Panc1 (cell line): ENCODE measurements around the gene CYTL1. TPM values are rescaled to one million over a fixed set of nuclear protein-coding genes. Genes with fewer than 3 reads are reported as not detected.
A peak's percentile ranks its signal among the peaks of the same experiment; 100 is the strongest.

Source experiments
- ATAC-seq: fragments of 200-7000 bp; cut with Tn5 transposase; 2 replicates; pipeline ENCODE4 v1.9.1; 2020; ENCODE audit warnings: mild to moderate bottlenecking, moderate library complexity
- BruUV-seq: library from RNA; stranded (reverse); fragments of 400-500 nt; replicated peaks from 2 replicates; lab custom pipeline; 2021; lab: Mats Ljungman, UMichigan
- CTCF ChIA-PET: fragments of 300-600 bp; sonication (Branson Sonifier 250); formaldehyde crosslinking; loops from one replicate; lab custom pipeline; 2022; ENCODE audit warnings: antibody characterized with exemption; lab: Charles Lee
- POLR2A ChIA-PET: fragments of 300-600 bp; sonication (Branson Sonifier 250); formaldehyde crosslinking; loops from one replicate; lab custom pipeline; 2022; ENCODE audit warnings: antibody characterized with exemption; lab: Charles Lee
- DNase-seq: peaks from one replicate; pipeline ENCODE4 v3.0.0-alpha.2; 2010; ENCODE audit warnings: low read depth, low spot score
- H3K27ac ChIP-seq: 2 replicates; pipeline ENCODE4 v1.5.1; 2011; ENCODE audit warnings: mild to moderate bottlenecking, low read length, inconsistent platforms
- H3K27me3 ChIP-seq: fragments of 200-500 bp; sonication (Bioruptor generic); 2 replicates; pipeline ENCODE4 v1.6.0; 2014; ENCODE audit warnings: low read length, inconsistent platforms; ENCODE audit not compliant: control insufficient read depth, insufficient read depth
- H3K36me3 ChIP-seq: fragments of 200-500 bp; sonication (Bioruptor generic); 2 replicates; pipeline ENCODE4 v1.5.1; 2014; ENCODE audit warnings: inconsistent platforms, mild to moderate bottlenecking, low read length, moderate library complexity; ENCODE audit not compliant: control insufficient read depth, insufficient read depth
- H3K4me1 ChIP-seq: 2 replicates; pipeline ENCODE4 v1.5.1; 2011; ENCODE audit warnings: inconsistent platforms, mild to moderate bottlenecking, low read length, moderate library complexity; ENCODE audit not compliant: control insufficient read depth, insufficient read depth
- H3K4me3 ChIP-seq, 2 experiments: 2 replicates each; pipeline ENCODE4 v1.5.1; 2011 to 2012; ENCODE audit warnings: low read depth in 2 of 2, low read length in 2 of 2, mild to moderate bottlenecking in 2 of 2, inconsistent platforms in 1 of 2, moderate library complexity in 1 of 2
- H3K9me3 ChIP-seq: fragments of 200-500 bp; sonication (Bioruptor generic); 2 replicates; pipeline ENCODE4 v1.5.1; 2014; ENCODE audit warnings: low read depth, mild to moderate bottlenecking, inconsistent platforms, low read length, moderate library complexity; ENCODE audit not compliant: control insufficient read depth, insufficient read depth
- CTCF ChIP-seq: fragments of 450-650 bp; IDR thresholded peaks from 2 replicates; pipeline ENCODE4 v1.5.1; 2017; ENCODE audit warnings: mild to moderate bottlenecking
- POLR2AphosphoS5 ChIP-seq: IDR thresholded peaks from 2 replicates; pipeline ENCODE4 v1.6.1; 2012; ENCODE audit warnings: mild to moderate bottlenecking, low read depth, low read length, moderate library complexity
- REST ChIP-seq, 2 experiments: IDR thresholded peaks; 2 replicates each; pipeline ENCODE4 v1.6.1; 2011 to 2012; ENCODE audit warnings: low read depth in 2 of 2, control low read depth in 1 of 2, low read length in 1 of 2, mild to moderate bottlenecking in 1 of 2, moderate library complexity in 1 of 2; ENCODE audit not compliant: insufficient read depth in 1 of 2
- SIN3A ChIP-seq: IDR thresholded peaks from 2 replicates; pipeline ENCODE4 v1.6.1; 2012; ENCODE audit warnings: low read depth, mild to moderate bottlenecking, low read length, moderate library complexity, borderline replicate concordance; ENCODE audit not compliant: insufficient read depth
- TCF7L2 ChIP-seq: IDR thresholded peaks from 2 replicates; pipeline ENCODE4 v1.6.1; 2011; ENCODE audit warnings: mild to moderate bottlenecking, low read depth, low read length, inconsistent platforms
- in situ Hi-C: cut with HindIII; loops from 2 replicates; pipeline ENCODE4 v1.10.0; 2016; ENCODE audit warnings: low sequenced_read_pairs, low pct_unique_long_range_greater_than_20kb
- intact Hi-C: fragments of 100-400 bp; cut with micrococcal nuclease; formaldehyde crosslinking; loops from one replicate; pipeline ENCODE4 v1.10.0; 2022; ENCODE audit not compliant: unreplicated experiment
- total RNA-seq: library from RNA; stranded (reverse); gene quantifications from one replicate; pipeline ENCODE4 v1.2.1, GENCODE V29; 2021; ENCODE audit not compliant: unreplicated experiment

CYTL1 gene
- total RNA-seq, 1 experiment from 2014 or later, result not detected

- POLR2A ChIA-PET, result interaction anchor here (0.7 kb wide), 1 partner anchor 61 kb away, joined by 4 read pairs; no protein-coding TSS in a partner anchor
- TF ChIP-seq CTCF, result no peak
- TF ChIP-seq POLR2AphosphoS5, result no peak
- no peak for TF ChIP-seq TCF7L2
- TF ChIP-seq SIN3A, result no peak
- TF ChIP-seq REST (IDR thresholded peaks at IDR 0.05; ENCODE audit: insufficient read depth in 1 of 2, low read depth in 2 of 2, low read length in 1 of 2), result no peak
- in situ Hi-C loops, result no loop called here
These were observed 35.3 kb upstream of the CYTL1 start for GRCh38 chr4:5054532-5054931.

GRCh38 chr4:5052726-5053425, 33.6 kb upstream of the CYTL1 start:
- CTCF ChIA-PET, result no interaction called here
- Histone ChIP-seq H3K9me3 (no peaks in the 10 kb centered on the region), H3K4me3 (peak overlapping the region; percentile 51 to 84), H3K27me3 (no peaks in the 10 kb centered on the region), H3K4me1 (peaks cover 4% of the 10 kb centered on the region), H3K27ac (no peak overlapping the region), H3K36me3 (no peaks in the 10 kb centered on the region)
- ATAC-seq, result no peak
- TF ChIP-seq CTCF, result no peak
- no peak for TF ChIP-seq SIN3A
- no peak for TF ChIP-seq TCF7L2
- TF ChIP-seq REST (IDR thresholded peaks at IDR 0.05; ENCODE audit: insufficient read depth in 1 of 2, low read depth in 2 of 2, low read length in 1 of 2), result no peak
- TF ChIP-seq POLR2AphosphoS5, result no peak
- DNase-seq, result no peak
- in situ Hi-C loops, result no loop called here
- intact Hi-C loops, result loop anchor here (5.0 to 10.0 kb wide), 2 partner anchors 322 to 739 kb away; no protein-coding TSS in a partner anchor
- POLR2A ChIA-PET, result no interaction called here
- no TSS peak for BruUV-seq

More at GRCh38 chr4:5054532-5054931, 35.3 kb upstream of the CYTL1 start:
- H3K27ac ChIP-seq, result no peak overlapping the region
- no peaks in the 10 kb centered on the region for H3K9me3 ChIP-seq
- no peaks in the 10 kb centered on the region for H3K27me3 ChIP-seq
- no peaks in the 10 kb centered on the region for H3K36me3 ChIP-seq
- peaks cover 4% of the 10 kb centered on the region for H3K4me1 ChIP-seq
- BruUV-seq, result TSS peak; percentile 51
- no peak for DNase-seq
- CTCF ChIA-PET, result no interaction called here
- intact Hi-C loops, result loop anchor here (5.0 to 10.0 kb wide), 2 partner anchors 320 to 738 kb away; no protein-coding TSS in a partner anchor
- ATAC-seq, result no peak
- no peak overlapping the region for H3K4me3 ChIP-seq
